Fibroblast of skin of left quadriceps (primary cell): ENCODE measurements around the gene FOXO3B.
"Not testable (repeated sequence)": the region's sequence is repeated elsewhere in the genome, so short reads cannot be mapped to it uniquely, and the experiment has no call there.

ENCODE experiments used
- DNase-seq, 2 experiments: peaks; one replicate each; pipeline ENCODE4 v3.0.0-alpha.2; 2013; ENCODE audit warnings: low read depth in 2 of 2

The FOXO3B gene

DNA sequence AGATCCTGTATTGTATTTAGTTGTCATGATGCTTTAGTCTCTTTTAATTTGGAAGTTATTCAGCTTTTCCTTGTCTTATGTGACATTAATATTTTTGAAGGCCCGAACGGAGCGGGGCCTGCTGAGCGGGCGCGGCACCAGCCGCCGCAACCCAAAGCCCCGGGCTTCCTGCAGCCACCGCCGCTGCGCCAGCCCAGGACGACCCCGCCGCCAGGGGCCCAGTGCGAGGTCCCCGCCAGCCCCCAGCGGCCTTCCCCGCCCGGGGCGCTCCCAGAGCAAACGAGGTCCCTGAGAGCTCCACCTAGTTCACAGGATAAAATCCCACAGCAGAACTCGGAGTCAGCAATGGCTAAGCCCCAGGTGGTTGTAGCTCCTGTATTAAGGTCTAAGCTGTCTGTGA lies 32.0 kb downstream of the FOXO3B start:
- DNase-seq: not testable (repeated sequence)

GRCh38 chr17:18644291-18644690 lies 37.8 kb downstream of the FOXO3B start, which contains the start of gene TBC1D28:
TSS of gene TBC1D28 (minus strand) at chr17:18644391. CDS start at chr17:18641352, 3,039 bp downstream.
- not testable (repeated sequence) for DNase-seq

DNA sequence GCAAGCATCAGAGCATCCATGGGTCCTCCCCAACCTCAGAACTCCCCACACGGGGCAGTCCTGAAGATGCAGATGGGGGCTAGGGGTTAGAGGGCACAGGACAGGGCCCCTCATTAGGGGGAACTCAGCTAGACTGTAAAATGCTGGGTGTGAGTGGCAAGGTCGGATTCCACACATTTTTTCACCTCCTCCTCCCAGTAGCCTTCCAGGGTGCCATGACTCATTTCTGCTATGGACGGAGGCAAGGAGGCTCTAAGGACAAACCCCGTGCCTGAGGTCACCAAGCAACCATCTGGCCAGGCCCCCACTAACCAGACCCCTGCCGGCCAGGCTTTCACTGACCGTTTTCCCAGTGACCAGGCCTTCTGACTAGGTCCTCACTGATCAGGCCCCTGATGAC lies 39.0 kb downstream of the FOXO3B start:
- DNase-seq: not testable (repeated sequence)

DNA sequence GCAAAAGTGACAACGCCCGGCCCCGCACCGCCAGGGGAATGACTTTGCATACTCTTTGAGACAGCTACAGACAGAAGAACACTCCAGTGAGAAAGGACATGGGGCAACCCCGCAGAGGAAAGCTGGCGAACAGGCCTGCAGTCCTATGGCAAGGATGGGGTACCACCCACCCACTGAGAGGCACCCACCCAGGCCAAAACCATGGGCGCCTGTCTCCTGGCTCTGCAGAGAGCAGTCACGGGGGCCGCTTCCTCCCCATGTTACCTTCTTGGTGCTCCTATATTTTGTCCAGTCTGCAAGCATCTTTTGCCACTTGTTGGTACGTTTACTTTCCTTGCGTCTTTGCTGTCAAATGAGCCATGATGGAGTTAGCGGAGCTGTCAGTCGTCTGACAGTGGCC lies 43.8 kb downstream of the FOXO3B start:
- DNase-seq: not testable (repeated sequence)

DNA sequence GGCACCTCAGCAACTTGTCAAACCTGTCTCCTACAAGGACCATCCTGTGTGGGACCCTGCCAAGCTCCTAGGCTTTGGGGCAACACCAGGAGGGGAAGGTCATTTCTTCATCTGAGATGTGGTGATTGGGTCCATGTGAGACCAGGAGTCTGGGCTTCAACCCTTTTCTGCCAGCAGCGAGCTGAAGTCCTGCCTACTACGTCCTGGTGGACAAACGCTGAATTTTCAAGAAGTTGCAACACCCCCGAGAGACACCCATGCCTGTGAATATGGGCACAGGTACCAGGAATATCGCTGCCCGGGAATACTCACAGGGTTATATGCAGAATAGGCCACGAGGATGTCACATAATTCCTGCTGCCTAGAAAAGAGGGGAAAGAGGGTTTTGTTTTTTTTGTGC lies 45.9 kb downstream of the FOXO3B start:
- not testable (repeated sequence) for DNase-seq

DNA sequence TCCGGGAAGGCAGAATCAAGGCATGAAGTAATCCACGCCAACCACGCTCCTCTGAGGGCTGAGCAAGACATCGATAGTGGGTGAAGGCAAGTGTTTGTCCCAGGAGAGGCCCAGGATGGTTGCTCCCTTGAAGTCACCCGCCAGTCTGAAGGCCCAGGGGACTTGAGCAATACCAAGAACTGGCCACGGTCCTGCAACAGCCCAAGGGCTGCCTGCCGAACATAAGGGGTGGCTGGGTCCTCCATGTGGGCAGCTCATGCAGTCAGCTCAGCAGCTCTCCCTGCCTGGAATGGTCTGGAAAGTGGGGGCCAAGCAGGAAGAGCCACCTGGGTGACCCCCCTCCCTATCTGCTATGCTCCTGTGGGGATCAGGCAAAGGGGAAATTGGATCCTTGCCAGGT lies 46.3 kb downstream of the FOXO3B start:
- not testable (repeated sequence) for DNase-seq

DNA sequence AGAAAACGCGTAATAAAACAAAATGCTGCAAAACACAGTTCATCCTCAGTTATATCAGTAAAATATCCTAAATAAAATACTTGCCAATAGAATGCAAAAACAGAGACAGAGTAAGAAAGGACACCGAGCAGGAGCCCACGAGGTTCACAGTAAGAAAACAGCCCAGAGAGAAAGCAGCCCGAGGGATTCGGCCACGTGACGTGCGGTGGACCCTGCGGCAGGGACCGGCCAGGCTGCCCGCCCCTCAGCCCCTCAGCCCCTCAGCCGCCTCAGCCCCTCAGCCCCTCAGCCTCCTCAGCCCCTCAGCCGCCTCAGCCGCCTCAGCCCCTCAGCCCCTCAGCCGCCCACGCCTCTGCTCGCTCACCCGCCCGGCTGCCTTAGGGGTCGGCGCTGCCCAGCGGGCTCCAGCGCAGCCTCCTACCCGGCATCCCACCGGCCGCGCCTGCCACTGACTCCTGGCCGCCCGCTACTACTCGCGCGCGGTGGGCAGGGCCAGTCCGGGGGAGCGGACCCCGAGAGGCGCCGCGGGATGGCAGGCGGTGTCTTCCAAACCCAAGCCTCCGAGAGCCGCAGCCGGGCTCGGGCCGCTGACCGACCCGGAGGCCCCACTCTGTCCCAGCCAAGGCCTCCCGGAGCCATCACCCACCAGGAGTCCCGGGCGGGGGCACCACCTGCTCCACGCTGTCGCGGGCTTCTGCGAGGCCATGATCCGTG lies 47.4 kb downstream of the FOXO3B start:
- not testable (repeated sequence) for DNase-seq
